ENCODE data around the gene NMNAT1. TPM values are rescaled to one million over a fixed set of nuclear protein-coding genes. Genes with fewer than 3 reads are reported as not detected.
"Not testable (repeated sequence)": the region's sequence is repeated elsewhere in the genome, so short reads cannot be mapped to it uniquely, and the experiment has no call there.

NMNAT1 gene
- total RNA-seq, 1 donor from 2014 or later: 7.9 TPM

- no peak overlapping the region for H3K4me3 ChIP-seq
- no peaks in the 10 kb centered on the region for H3K27me3 ChIP-seq
- intact Hi-C loops (cut with DNase I): no loop called here
- no peaks in the 10 kb centered on the region for H3K4me1 ChIP-seq
- no peaks in the 10 kb centered on the region for H3K36me3 ChIP-seq
- TF ChIP-seq CTCF (IDR thresholded peaks at IDR 0.05): no peak
- H3K27ac ChIP-seq: no peak overlapping the region
- DNase-seq (ENCODE audit: low spot score in 2 of 2): no peak
- H3K9me3 ChIP-seq: no peaks in the 10 kb centered on the region
Measured at GRCh38 chr1:10022656-10023055, 79.4 kb downstream of the NMNAT1 start.

- intact Hi-C loops (cut with DNase I): no loop called here
- no peak for TF ChIP-seq CTCF (IDR thresholded peaks at IDR 0.05)
- H3K36me3 ChIP-seq: no peaks in the 10 kb centered on the region
- H3K27ac ChIP-seq: no peak overlapping the region
- H3K4me3 ChIP-seq: no peak overlapping the region
- H3K9me3 ChIP-seq: no peaks in the 10 kb centered on the region
- no peaks in the 10 kb centered on the region for H3K27me3 ChIP-seq
- no peaks in the 10 kb centered on the region for H3K4me1 ChIP-seq
- DNase-seq (ENCODE audit: low spot score in 2 of 2): no peak
Measured at GRCh38 chr1:10025354-10025753, 82.1 kb downstream of the NMNAT1 start.

DNA sequence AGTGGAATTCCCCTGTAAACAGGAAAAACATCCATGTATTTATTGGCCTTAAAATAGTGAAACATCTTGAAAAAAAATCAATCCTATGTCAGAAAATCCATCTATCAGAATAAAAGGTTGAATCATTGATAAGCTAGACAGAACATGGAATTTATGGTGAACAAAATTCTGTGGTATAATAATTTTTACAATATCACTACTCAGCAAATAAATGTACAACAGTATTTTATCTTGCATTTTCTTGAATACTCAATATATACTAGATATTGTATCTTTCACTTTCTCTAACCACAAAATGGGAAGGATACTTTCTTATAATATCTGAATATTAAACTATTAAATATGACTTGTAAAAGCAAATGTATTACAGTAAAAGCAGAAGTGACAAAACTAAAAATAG, 83.8 kb downstream of the NMNAT1 start:
- intact Hi-C loops (cut with DNase I): no loop called here
- DNase-seq (ENCODE audit: low spot score in 2 of 2): no peak
- H3K4me3 ChIP-seq: no peak overlapping the region
- H3K27ac ChIP-seq: no peak overlapping the region
- no peaks in the 10 kb centered on the region for H3K36me3 ChIP-seq
- peaks cover 0 to 4% of the 10 kb centered on the region in 2 donors for H3K4me1 ChIP-seq
- H3K27me3 ChIP-seq: no peaks in the 10 kb centered on the region
- no peaks in the 10 kb centered on the region for H3K9me3 ChIP-seq
- TF ChIP-seq CTCF (IDR thresholded peaks at IDR 0.05): no peak

DNA sequence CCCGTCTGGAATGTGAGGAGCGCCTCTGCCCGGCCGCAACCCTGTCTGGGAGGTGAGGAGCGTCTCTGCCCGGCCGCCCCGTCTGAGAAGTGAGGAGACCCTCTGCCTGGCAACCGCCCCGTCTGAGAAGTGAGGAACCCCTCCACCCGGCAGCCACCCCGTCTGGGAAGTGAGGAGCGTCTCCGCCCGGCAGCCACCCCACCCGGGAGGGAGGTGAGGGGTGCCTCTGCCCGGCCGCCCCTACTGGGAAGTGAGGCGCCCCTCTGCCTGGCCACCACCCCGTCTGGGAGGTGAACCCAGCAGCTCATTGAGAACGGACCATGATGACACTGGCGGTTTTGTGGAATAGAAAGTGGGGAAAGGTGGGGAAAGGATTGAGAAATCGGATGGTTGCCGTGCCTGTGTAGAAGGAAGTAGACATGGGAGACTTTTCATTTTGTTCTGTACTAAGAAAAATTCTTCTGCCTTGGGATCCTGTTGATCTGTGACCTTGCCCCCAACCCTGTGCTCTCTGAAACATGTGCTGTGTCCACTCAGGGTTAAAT, 85.8 kb downstream of the NMNAT1 start:
- H3K27me3 ChIP-seq; H3K4me3 ChIP-seq; H3K9me3 ChIP-seq; H3K4me1 ChIP-seq; intact Hi-C loops (cut with DNase I); DNase-seq (ENCODE audit: low spot score in 2 of 2); H3K27ac ChIP-seq; H3K36me3 ChIP-seq: not testable (repeated sequence)

DNA sequence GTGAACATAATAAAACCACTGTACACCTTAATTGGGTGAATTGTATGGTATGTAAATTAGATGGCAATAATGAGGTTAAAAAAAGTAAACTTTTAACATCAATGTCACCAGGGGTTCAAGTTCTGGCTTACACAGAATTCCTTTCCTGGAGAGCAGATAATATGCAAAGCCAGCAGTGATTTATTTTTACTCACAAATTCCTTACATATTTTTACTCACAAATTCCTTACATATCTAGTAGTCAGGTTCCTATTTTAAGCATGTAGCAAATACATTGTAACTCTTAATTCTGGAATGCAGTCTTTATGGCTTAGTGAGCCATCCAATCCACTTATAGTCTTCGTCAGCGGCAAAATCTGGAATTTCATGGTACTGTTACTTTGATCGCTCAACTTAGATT, 88.2 kb downstream of the NMNAT1 start:
- DNase-seq (ENCODE audit: low spot score in 2 of 2): no peak
- Histone ChIP-seq H3K27ac (peak overlapping the region in 1 of 2 donors; percentile 72), H3K9me3 (no peaks in the 10 kb centered on the region), H3K4me1 (peaks cover 3 to 13% of the 10 kb centered on the region in 2 donors), H3K36me3 (no peaks in the 10 kb centered on the region), H3K4me3 (peak overlapping the region in 1 of 2 donors; percentile 82), H3K27me3 (no peaks in the 10 kb centered on the region)
- no peak for TF ChIP-seq CTCF (IDR thresholded peaks at IDR 0.05)
- intact Hi-C loops (cut with DNase I): loop anchor here (5.0 kb wide), 1 partner anchor 154 kb away; no protein-coding TSS in a partner anchor

DNA sequence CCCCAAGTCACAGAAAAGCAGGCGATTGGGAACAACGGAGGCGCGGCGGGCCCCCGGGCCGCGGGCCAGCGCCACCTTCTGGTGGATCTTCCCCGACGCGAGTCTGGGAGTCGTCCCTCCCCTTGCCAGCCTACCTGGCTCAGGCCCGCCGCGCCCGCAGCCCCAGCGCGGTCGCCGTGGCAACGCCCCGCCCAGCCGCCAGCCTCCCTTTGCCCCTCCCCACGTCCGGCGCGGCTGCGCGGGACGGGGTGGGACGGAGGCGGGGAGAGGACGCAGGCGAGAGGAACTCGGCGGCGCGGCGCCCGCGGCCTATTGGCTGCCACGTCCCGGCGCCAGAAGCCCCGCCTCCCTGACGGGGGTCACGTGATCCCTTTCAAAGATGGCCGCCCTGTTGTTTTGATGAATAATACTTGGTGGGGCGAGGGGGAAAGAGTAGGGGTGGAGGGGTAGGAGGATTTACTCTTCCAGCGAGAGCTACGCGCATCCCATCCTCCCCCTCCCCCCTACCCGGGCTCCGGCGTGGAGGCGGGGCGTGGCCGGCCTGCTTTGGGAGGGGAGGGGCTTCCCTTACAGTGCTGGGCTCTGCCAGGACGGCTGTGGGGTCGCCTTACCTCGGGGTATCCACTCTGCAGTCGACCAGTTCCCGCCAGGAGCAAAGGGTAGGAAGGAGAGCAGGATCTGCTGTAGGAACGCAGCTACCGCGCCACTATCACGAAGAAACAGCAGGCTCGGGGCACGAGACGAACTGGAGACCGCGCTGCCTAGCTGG, 89.5 kb downstream of the NMNAT1 start, which contains the start of gene UBE4B:
Gene UBE4B, plus strand, starts transcription at position 369 of the 769 bp plus-strand sequence. CDS start 713 bp downstream, outside the sequence.
- peaks cover 10 to 12% of the 10 kb centered on the region in 2 donors for H3K36me3 ChIP-seq
- peak; percentile 69 to 90 (median 75) for TF ChIP-seq CTCF (IDR thresholded peaks at IDR 0.05)
- DNase-seq (ENCODE audit: low spot score in 2 of 2): peak; percentile 95 to 99
- peak within 1 kb of the TSS; percentile 86 to 92 for H3K27ac ChIP-seq
- H3K4me3 ChIP-seq: peak within 1 kb of the TSS; percentile 77 to 82
- intact Hi-C loops (cut with DNase I): loop anchor here (1.0 to 5.0 kb wide), 8 partner anchors 34 to 178 kb away; partner anchors contain the start of genes CTNNBIP1, KIF1B, LZIC and NMNAT1
- no peaks in the 10 kb centered on the region for H3K9me3 ChIP-seq
- H3K27me3 ChIP-seq: no peaks in the 10 kb centered on the region
- peaks cover 3 to 13% of the 10 kb centered on the region in 2 donors for H3K4me1 ChIP-seq

Data from ascending aorta (tissue), 2 donors.